H1 (cell line): ENCODE measurements around the gene CDX2. TPM values are rescaled to one million over a fixed set of nuclear protein-coding genes. Genes with fewer than 3 reads are reported as not detected.
A peak's percentile ranks its signal among the peaks of the same experiment; 100 is the strongest.

Experiments
- CTCF ChIA-PET: fragments of 300-600 bp; sonication (Branson Sonifier 250); formaldehyde crosslinking; loops from one replicate; lab custom pipeline; 2021; ENCODE audit not compliant: partially characterized antibody; lab: Charles Lee
- POLR2A ChIA-PET: fragments of 300-600 bp; sonication (Branson Sonifier 250); formaldehyde crosslinking; loops from one replicate; lab custom pipeline; 2021; ENCODE audit warnings: inconsistent platforms; ENCODE audit not compliant: partially characterized antibody; lab: Charles Lee
- DNase-seq, 2 experiments: peaks; one replicate each; pipeline versions ENCODE4 v3.0.0 to v3.0.0-alpha.2; 2010 to 2022; ENCODE audit warnings: low spot score in 2 of 2, low read depth in 1 of 2, mixed read lengths in 1 of 2
- FAIRE-seq: peaks from 2 replicates; lab custom pipeline; 2011; peaks lifted over from hg19 to GRCh38; lab: Jason Lieb, UNC
- H2AFZ ChIP-seq: 2 replicates; pipeline ENCODE4 v1.8.1; 2012; ENCODE audit warnings: low read length, inconsistent platforms
- H2AK5ac ChIP-seq: 2 replicates; pipeline ENCODE4 v1.6.1; 2013; ENCODE audit warnings: low read depth, low read length
- H2BK120ac ChIP-seq: replicated peaks from 2 replicates; pipeline ENCODE3; 2013; ENCODE audit warnings: low read depth, low read length, inconsistent platforms
- H2BK12ac ChIP-seq: 2 replicates; pipeline ENCODE4 v1.6.1; 2013; ENCODE audit warnings: low read depth, low read length
- H2BK15ac ChIP-seq: 2 replicates; pipeline ENCODE4 v1.6.1; 2013; ENCODE audit warnings: low read length
- H2BK20ac ChIP-seq: 2 replicates; pipeline ENCODE4 v1.6.1; 2013; ENCODE audit warnings: low read length
- H2BK5ac ChIP-seq: 2 replicates; pipeline ENCODE4 v1.6.1; 2013; ENCODE audit warnings: low read depth, low read length
- H3K14ac ChIP-seq: 2 replicates; pipeline ENCODE4 v1.6.1; 2013; ENCODE audit warnings: inconsistent platforms; ENCODE audit not compliant: insufficient read length
- H3K18ac ChIP-seq: 2 replicates; pipeline ENCODE4 v1.6.1; 2013; ENCODE audit warnings: low read length; ENCODE audit errors: extremely low read depth
- H3K23ac ChIP-seq: 2 replicates; pipeline ENCODE4 v1.6.1; 2013; ENCODE audit warnings: inconsistent platforms; ENCODE audit not compliant: insufficient read length
- H3K23me2 ChIP-seq: 2 replicates; pipeline ENCODE4 v1.6.1; 2013; ENCODE audit warnings: low read depth, low read length
- H3K27ac ChIP-seq: 2 replicates; pipeline ENCODE4 v1.6.1; 2011; ENCODE audit warnings: low read depth, low read length, inconsistent platforms
- H3K27me3 ChIP-seq, 4 experiments: replicated peaks in 1 of 4; 1 replicate in 1 of 4; 2 replicates in 3 of 4; pipeline versions ENCODE4 v1.6.1 to v1.8.1; 2011 to 2013; ENCODE audit warnings: low read length in 3 of 4, mild to moderate bottlenecking in 3 of 4, inconsistent platforms in 2 of 4, mixed read lengths in 2 of 4, moderate library complexity in 1 of 4; ENCODE audit not compliant: control insufficient read depth in 3 of 4, insufficient read depth in 3 of 4; ENCODE audit errors: extremely low read depth in 1 of 4
- H3K36me3 ChIP-seq, 4 experiments: 2 replicates each; pipeline versions ENCODE4 v1.6.1 to v1.8.1; 2011 to 2013; ENCODE audit warnings: mild to moderate bottlenecking in 4 of 4, low read length in 3 of 4, moderate library complexity in 2 of 4, control low read depth in 1 of 4, inconsistent platforms in 1 of 4; ENCODE audit not compliant: insufficient read depth in 4 of 4, control insufficient read depth in 2 of 4
- H3K4ac ChIP-seq: replicated peaks from 2 replicates; pipeline ENCODE3; 2013; ENCODE audit warnings: low read length, low read depth, mixed read lengths, inconsistent platforms; ENCODE audit not compliant: insufficient read length
- H3K4me1 ChIP-seq, 4 experiments: replicated peaks in 1 of 4; 1 replicate in 1 of 4; 2 replicates in 3 of 4; pipeline versions ENCODE4 v1.6.1 to v1.8.1; 2011 to 2013; ENCODE audit warnings: low read length in 3 of 4, inconsistent platforms in 2 of 4, mixed read lengths in 1 of 4; ENCODE audit not compliant: insufficient read depth in 4 of 4, control insufficient read depth in 3 of 4
- H3K4me2 ChIP-seq, 2 experiments: 2 replicates each; pipeline versions ENCODE4 v1.6.1 to v1.8.1; 2011 to 2013; ENCODE audit warnings: low read depth in 2 of 2, low read length in 2 of 2, control low read depth in 1 of 2, inconsistent platforms in 1 of 2, mild to moderate bottlenecking in 1 of 2; ENCODE audit not compliant: insufficient read depth in 1 of 2
- H3K4me3 ChIP-seq, 4 experiments: fragments of 200-600, 300-600 bp in 1 of 4; sonication (generic), shearing (Covaris generic), sonication (Bioruptor Twin) in 1 of 4; 2 replicates each; pipeline versions ENCODE4 v1.5.1 to v1.8.1; 2011 to 2016; ENCODE audit warnings: low read length in 4 of 4, low read depth in 3 of 4, control low read depth in 2 of 4, inconsistent platforms in 2 of 4, mild to moderate bottlenecking in 2 of 4, mixed read lengths in 1 of 4, moderate library complexity in 1 of 4; ENCODE audit not compliant: insufficient read depth in 2 of 4; ENCODE audit errors: extremely low read depth in 1 of 4
- H3K56ac ChIP-seq: replicated peaks from 2 replicates; pipeline ENCODE3; 2013; ENCODE audit warnings: low read depth, mild to moderate bottlenecking, mixed read lengths, low read length, inconsistent platforms; ENCODE audit not compliant: insufficient read length
- H3K79me1 ChIP-seq: 2 replicates; pipeline ENCODE4 v1.6.1; 2013; ENCODE audit warnings: low read depth, low read length, control low read depth
- H3K79me2 ChIP-seq, 2 experiments: 2 replicates each; pipeline versions ENCODE4 v1.6.1 to v1.8.1; 2012 to 2013; ENCODE audit warnings: low read length in 2 of 2, mild to moderate bottlenecking in 2 of 2, inconsistent platforms in 1 of 2; ENCODE audit not compliant: insufficient read depth in 2 of 2, control insufficient read depth in 1 of 2
- H3K9ac ChIP-seq, 4 experiments: replicated peaks in 1 of 4; 1 replicate in 1 of 4; 2 replicates in 3 of 4; pipeline versions ENCODE4 v1.6.1 to v1.8.1; 2011 to 2013; ENCODE audit warnings: low read depth in 3 of 4, low read length in 3 of 4, control low read depth in 2 of 4, mild to moderate bottlenecking in 2 of 4, moderate library complexity in 2 of 4, inconsistent platforms in 1 of 4; ENCODE audit errors: extremely low read depth in 1 of 4
- H3K9me3 ChIP-seq, 2 experiments: 2 replicates each; pipeline versions ENCODE4 v1.6.1 to v1.8.1; 2012 to 2013; ENCODE audit warnings: mild to moderate bottlenecking in 2 of 2, moderate library complexity in 2 of 2, control low read depth in 1 of 2, inconsistent platforms in 1 of 2, low read depth in 1 of 2, low read length in 1 of 2, mixed read lengths in 1 of 2; ENCODE audit not compliant: insufficient read depth in 2 of 2
- H4K20me1 ChIP-seq, 2 experiments: replicated peaks in 1 of 2; 2 replicates each; pipeline versions ENCODE3 to v1.8.1; 2011 to 2013; ENCODE audit warnings: inconsistent platforms in 2 of 2, low read length in 2 of 2, mild to moderate bottlenecking in 1 of 2; ENCODE audit not compliant: insufficient read depth in 2 of 2, control insufficient read depth in 1 of 2
- H4K5ac ChIP-seq: 2 replicates; pipeline ENCODE4 v1.6.1; 2013; ENCODE audit warnings: low read length, low read depth, mixed read lengths, inconsistent platforms; ENCODE audit not compliant: insufficient read length
- H4K8ac ChIP-seq: 2 replicates; pipeline ENCODE4 v1.8.0; 2013; ENCODE audit warnings: mild to moderate bottlenecking, moderate library complexity, low read length, inconsistent platforms; ENCODE audit not compliant: insufficient read depth; ENCODE audit errors: extremely low read depth
- H4K91ac ChIP-seq: replicated peaks from 2 replicates; pipeline ENCODE3; 2013; ENCODE audit warnings: low read length, mixed read lengths, inconsistent platforms; ENCODE audit not compliant: insufficient read length
- ASH2L ChIP-seq: fragments of 200-600, 300-600 bp; sonication (generic); IDR thresholded peaks from one replicate; pipeline ENCODE4 v1.7.1; 2017; ENCODE audit warnings: low read length
- BCL11A ChIP-seq, 2 experiments: IDR thresholded peaks; one replicate each; pipeline ENCODE4 v1.6.1; 2011; ENCODE audit warnings: low read depth in 2 of 2, low read length in 2 of 2, mild to moderate bottlenecking in 2 of 2
- EZH2 ChIP-seq: fragments of 200-600 bp; sonication (generic); IDR thresholded peaks from 2 replicates; pipeline ENCODE4 v1.7.1; 2012; ENCODE audit warnings: low read depth, mild to moderate bottlenecking, moderate library complexity, low read length, inconsistent platforms; ENCODE audit not compliant: severe bottlenecking
- GABPA ChIP-seq: IDR thresholded peaks from 2 replicates; pipeline ENCODE4 v1.6.1; 2011; ENCODE audit warnings: mild to moderate bottlenecking, low read length, moderate library complexity, borderline replicate concordance; ENCODE audit not compliant: insufficient read depth
- HDAC2 ChIP-seq, 2 experiments: fragments of 300-600 bp in 1 of 2; sonication (generic) in 1 of 2; IDR thresholded peaks; 2 replicates each; pipeline ENCODE4 v1.6.1; 2011 to 2012; ENCODE audit warnings: low read depth in 2 of 2, low read length in 2 of 2, mild to moderate bottlenecking in 2 of 2, moderate library complexity in 2 of 2, borderline replicate concordance in 1 of 2, inconsistent platforms in 1 of 2
- HDAC6 ChIP-seq: IDR thresholded peaks from one replicate; pipeline ENCODE4 v1.7.1; 2012; ENCODE audit warnings: low read depth, mild to moderate bottlenecking, inconsistent platforms, low read length, moderate library complexity
- KDM1A ChIP-seq: fragments of 200-600, 300-600 bp; sonication (generic); IDR thresholded peaks from 2 replicates; pipeline ENCODE4 v1.7.1; 2016; ENCODE audit warnings: mild to moderate bottlenecking, low read length, borderline replicate concordance
- POLR2AphosphoS5 ChIP-seq: IDR thresholded peaks from 2 replicates; pipeline ENCODE4 v1.6.1; 2011; ENCODE audit warnings: low read depth, low read length
- RAD21 ChIP-seq, 2 experiments: IDR thresholded peaks in 1 of 2; conservative IDR thresholded peaks in 1 of 2; 2 replicates each; pipeline ENCODE4 v1.6.1; 2011; ENCODE audit warnings: low read depth in 2 of 2, low read length in 2 of 2, improper control_type of control experiment in 1 of 2, inconsistent platforms in 1 of 2, mild to moderate bottlenecking in 1 of 2, moderate library complexity in 1 of 2
- RNF2 ChIP-seq: fragments of 200-900, 300-1000 bp; sonication (generic); IDR thresholded peaks from 2 replicates; pipeline ENCODE4 v1.7.1; 2016; ENCODE audit warnings: borderline replicate concordance, low read depth, mild to moderate bottlenecking, antibody characterized with exemption, low read length; ENCODE audit not compliant: poor library complexity, severe bottlenecking; ENCODE audit errors: missing control alignments
- WGBS, 2 experiments: shearing (Covaris generic) in 1 of 2; methylation state at CpG; one replicate each; pipeline versions ENCODE4 v1.1.6 to v1.1.7; 2013 to 2015; ENCODE audit warnings: low lambda C conversion rate in 2 of 2, mixed read lengths in 2 of 2, inconsistent platforms in 1 of 2, low coverage in 1 of 2, missing lambda C conversion rate in 1 of 2; ENCODE audit not compliant: insufficient replicate concordance in 2 of 2, insufficient coverage in 1 of 2, insufficient read length in 1 of 2; ENCODE audit errors: extremely low coverage in 1 of 2, missing lambda C conversion rate in 1 of 2; 5-methylcytosine and 5-hydroxymethylcytosine counted together
- polyA plus RNA-seq, 7 experiments: library from polyadenylated mRNA; depleted of rRNA in 3 of 7; stranded (reverse) in 5 of 7; unstranded in 2 of 7; fragments of >200 nt in 5 of 7; fragments of 200-250 nt in 2 of 7; gene quantifications; 1 replicate in 5 of 7; 2 replicates in 1 of 7; 4 replicates in 1 of 7; pipeline versions ENCODE4 v1.2.1 to v1.2.3, GENCODE V29; 2011 to 2013; ENCODE audit warnings: missing spikeins in 2 of 7, mixed read lengths in 2 of 7
- total RNA-seq: library from RNA; stranded (reverse); fragmentation: NEBNext Ultra II Directional; extraction: Animal tissue kit (Norgen Biotek cat#: 25700); gene quantifications from 2 replicates; pipeline ENCODE4 v1.2.1, GENCODE V29; 2021

Gene CDX2
- total and polyA plus RNA-seq, 2 of the 8 experiments (the other 6 are each of a cell fraction or from before 2014, with no cell fraction given), result 0.09 TPM; not detected in 1

DNA sequence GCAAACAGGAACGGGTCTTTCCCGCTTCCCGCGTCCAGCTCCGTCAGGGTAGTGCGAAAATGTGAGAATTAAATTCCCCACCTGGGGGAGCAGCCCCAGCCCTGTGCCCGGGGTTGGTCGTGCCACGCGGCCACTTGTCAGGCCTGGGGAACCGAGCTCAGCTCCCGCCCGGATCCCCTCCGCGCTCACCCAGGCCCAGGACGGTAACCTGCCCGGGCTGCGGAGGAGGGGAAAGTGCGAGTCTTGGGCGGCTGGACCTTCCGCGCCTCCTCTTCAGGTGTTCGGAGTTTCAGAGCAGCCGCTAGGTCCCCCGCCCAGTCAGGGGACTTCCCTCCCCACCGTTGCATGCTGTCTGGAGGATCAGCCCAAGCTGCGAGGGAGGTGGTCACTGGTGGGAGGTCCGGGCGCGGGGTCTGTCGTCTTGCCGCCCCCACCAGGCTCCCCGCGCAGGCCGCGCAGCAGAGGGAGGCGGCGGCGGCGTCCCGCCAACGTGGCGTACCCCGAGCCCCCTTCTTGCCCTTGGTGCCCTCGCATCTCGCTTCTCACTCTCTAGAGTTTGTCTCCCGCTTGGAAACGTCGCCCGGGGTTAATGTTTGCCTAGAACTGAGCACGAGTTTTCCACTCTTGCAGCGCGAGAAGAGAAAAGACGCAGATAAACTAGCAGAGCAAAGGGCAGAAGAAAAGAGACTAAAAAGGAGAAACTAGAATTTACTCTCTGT, 11.3 kb upstream of the CDX2 start:
- ChIA-PET CTCF (interaction anchor here (0.6 to 20.5 kb wide), 8 partner anchors 13 to 851 kb away, joined by 3 to 283 read pairs (median 20); partner anchors contain the start of genes CDX2 and PDX1), POLR2A (interaction anchor here (5.0 kb wide), 1 partner anchor 13 kb away, joined by 31 read pairs; the partner anchor contains the start of gene CDX2)
- TF ChIP-seq ASH2L, result no peak
- peak; percentile 98 for TF ChIP-seq RNF2
- no peak for TF ChIP-seq POLR2AphosphoS5
- TF ChIP-seq HDAC6, result no peak
- TF ChIP-seq KDM1A, result no peak
- TF ChIP-seq EZH2, result peak; percentile 94
- TF ChIP-seq RAD21 (IDR thresholded peaks at IDR 0.05 in 1 of 2, conservative IDR thresholded peaks at IDR 0.05 in 1 of 2; ENCODE audit: low read depth in 2 of 2, low read length in 2 of 2), result no peak
- no peak for TF ChIP-seq GABPA
- no peak for TF ChIP-seq BCL11A (IDR thresholded peaks at IDR 0.05; ENCODE audit: low read depth in 2 of 2, low read length in 2 of 2)
- TF ChIP-seq HDAC2 (IDR thresholded peaks at IDR 0.05; ENCODE audit: borderline replicate concordance in 1 of 2, low read depth in 2 of 2, low read length in 2 of 2), result no peak

More for the DNA sequence above, 11.3 kb upstream of the CDX2 start:
- Histone ChIP-seq H3K18ac (no peak overlapping the region; the same call in 1 of the 2 replicates), H2BK5ac (no peak overlapping the region), H3K23ac (no peak overlapping the region), H3K4me2 (peak overlapping the region in 1 of 2 experiments; percentile 52), H2BK15ac (no peak overlapping the region), H3K9ac (no peak overlapping the region), H3K79me2 (no peaks in the 10 kb centered on the region), H3K4ac (no peak overlapping the region), H3K14ac (no peak overlapping the region), H4K91ac (no peak overlapping the region), H4K8ac (no peak overlapping the region), H3K36me3 (peaks cover 0 to 11% (median 0%) of the 10 kb centered on the region in 4 experiments; a peak in 1 of 8 replicates), H3K27me3 (peaks cover 81 to 91% (median 88%) of the 10 kb centered on the region in 4 experiments), H3K23me2 (peaks cover 2% of the 10 kb centered on the region; the same call in 1 of the 2 replicates), H4K20me1 (peaks cover 14 to 38% of the 10 kb centered on the region in 2 experiments), H3K56ac (no peak overlapping the region), H2BK12ac (peak overlapping the region; percentile 55; the same call in 1 of the 2 replicates), H3K9me3 (no peaks in the 10 kb centered on the region), H3K79me1 (no peaks in the 10 kb centered on the region), H2BK20ac (no peak overlapping the region), H2BK120ac (no peak overlapping the region), H2AK5ac (no peak overlapping the region), H3K4me1 (peaks cover 0 to 13% (median 5%) of the 10 kb centered on the region in 4 experiments; a peak in 5 of 7 replicates), H3K27ac (no peak overlapping the region), H4K5ac (no peak overlapping the region), H3K4me3 (peak overlapping the region in 1 of 4 experiments; percentile 30; a peak in 1 of 8 replicates), H2AFZ (no peak overlapping the region)
- FAIRE-seq, result no peak
- 5% methylated on average over 44 of the region's 54 CpGs; no CpG with 5 or more reads in 1 of the 2 experiments for WGBS, 2 experiments
- DNase-seq, result peak in 1 of 2 experiments; percentile 65
